Aortic smooth muscle cell (primary cell): ENCODE data around the gene RAD17. TPM values are rescaled to one million over a fixed set of nuclear protein-coding genes. Genes with fewer than 3 reads are reported as not detected.

Source experiments
- total RNA-seq: library from RNA; depleted of rRNA; stranded (reverse); fragments of >200 nt; gene quantifications from 2 replicates; pipeline ENCODE4 v1.2.3, GENCODE V29; 2014

RAD17 gene, protein sequence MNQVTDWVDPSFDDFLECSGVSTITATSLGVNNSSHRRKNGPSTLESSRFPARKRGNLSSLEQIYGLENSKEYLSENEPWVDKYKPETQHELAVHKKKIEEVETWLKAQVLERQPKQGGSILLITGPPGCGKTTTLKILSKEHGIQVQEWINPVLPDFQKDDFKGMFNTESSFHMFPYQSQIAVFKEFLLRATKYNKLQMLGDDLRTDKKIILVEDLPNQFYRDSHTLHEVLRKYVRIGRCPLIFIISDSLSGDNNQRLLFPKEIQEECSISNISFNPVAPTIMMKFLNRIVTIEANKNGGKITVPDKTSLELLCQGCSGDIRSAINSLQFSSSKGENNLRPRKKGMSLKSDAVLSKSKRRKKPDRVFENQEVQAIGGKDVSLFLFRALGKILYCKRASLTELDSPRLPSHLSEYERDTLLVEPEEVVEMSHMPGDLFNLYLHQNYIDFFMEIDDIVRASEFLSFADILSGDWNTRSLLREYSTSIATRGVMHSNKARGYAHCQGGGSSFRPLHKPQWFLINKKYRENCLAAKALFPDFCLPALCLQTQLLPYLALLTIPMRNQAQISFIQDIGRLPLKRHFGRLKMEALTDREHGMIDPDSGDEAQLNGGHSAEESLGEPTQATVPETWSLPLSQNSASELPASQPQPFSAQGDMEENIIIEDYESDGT
- total RNA-seq, result 16.0 and 16.8 TPM in 2 replicates

DNA sequence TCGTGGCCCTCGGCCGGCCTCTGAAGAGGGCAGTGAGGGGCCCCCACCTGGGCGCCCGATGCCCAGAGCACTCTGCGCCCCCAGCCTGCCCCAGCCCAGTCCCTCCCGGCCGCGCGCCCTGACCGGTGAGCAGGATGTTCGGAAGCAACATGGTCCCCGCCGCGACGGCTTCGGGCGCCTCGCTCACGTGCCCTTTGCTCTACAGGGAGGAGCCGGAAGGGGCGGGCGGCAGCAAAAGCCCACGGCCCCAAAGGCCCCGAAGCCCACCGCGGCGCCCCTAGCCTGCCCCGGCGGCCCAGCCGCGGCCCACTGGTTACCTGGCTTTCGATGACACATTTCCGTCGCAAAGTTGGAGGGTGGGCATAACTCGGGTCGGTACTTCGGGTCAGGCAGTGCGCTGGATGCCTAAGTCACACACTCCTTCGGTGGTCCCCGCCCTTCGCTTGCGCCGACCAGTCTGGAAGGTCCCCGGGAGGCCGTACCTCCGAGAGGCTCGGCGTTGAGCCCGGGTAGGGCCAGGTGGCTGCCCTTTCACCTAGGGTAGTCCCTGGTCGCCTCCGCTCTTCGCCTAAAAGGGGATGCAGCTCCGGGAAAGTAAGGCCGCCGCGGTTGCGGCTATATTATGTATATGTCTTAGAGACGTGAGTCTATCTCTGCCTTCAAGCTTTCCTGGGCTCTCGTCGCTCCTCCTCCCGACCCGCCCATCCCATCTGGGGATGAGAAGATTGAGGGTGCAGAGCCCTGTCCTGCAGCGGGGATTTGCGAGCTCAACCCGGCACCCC, at the start of gene RAD17, which contains the start of the genes AK6 and TAF9:
TSS of gene RAD17 (plus strand) at position 479 of the 782 bp plus-strand sequence. CDS start 2,391 bp downstream, outside the sequence.
TSS of gene AK6 (minus strand) at position 181 of the 782 bp plus-strand sequence. CDS start at position 151, 30 bp downstream.
TSS of gene TAF9 (minus strand) at position 181 of the 782 bp plus-strand sequence. CDS start 3,783 bp downstream, outside the sequence.

DNA sequence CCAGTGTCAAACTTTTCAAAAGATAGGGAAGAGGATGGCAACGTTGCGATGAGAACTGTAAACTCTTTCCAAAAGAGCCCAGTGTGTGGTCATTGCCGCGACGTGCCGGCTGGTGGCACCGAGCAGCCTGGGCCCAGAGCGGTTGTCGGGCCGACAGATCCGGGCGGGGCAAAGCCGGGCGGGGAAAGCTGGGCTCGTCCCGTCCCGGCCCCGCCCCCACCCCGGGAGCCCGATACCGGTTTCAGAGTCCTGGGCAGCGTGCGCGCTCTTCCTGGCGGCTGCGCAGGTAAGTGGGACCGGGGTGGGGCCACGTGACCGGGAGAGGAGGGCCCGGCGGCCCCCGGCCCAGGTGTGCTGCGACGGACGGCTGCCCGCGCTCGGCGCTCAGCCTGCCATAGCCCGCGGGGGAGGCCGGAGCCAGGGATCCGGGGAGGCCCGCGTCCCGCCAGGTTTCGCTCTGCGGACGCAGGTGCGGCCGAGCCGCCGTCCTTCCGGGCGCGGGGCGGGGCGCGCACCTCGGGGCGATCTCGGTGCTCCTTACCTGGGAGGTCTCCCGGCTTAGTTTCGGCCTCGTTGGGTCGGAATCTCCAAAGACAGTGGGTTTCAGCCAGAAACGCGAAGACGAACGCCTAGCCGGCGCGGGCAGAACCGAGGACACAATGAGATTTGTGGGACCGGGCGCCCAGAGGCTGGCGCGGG, 45.4 kb downstream of the RAD17 start, which contains the start of gene MARVELD2:
TSS of gene MARVELD2 (plus strand) at position 232 of the 699 bp plus-strand sequence. CDS start 4,270 bp downstream, outside the sequence.

Other genes with a start within 250 kb of the RAD17 start
- 81.9 and 124 TPM in 2 replicates for gene CCNB1, start 202.7 kb upstream of the RAD17 start, total RNA-seq
- gene CENPH, start 180.2 kb upstream of the RAD17 start, total RNA-seq, result 12.6 and 14.0 TPM in 2 replicates
- 40.3 and 48.7 TPM in 2 replicates for gene CDK7, start 134.9 kb upstream of the RAD17 start, total RNA-seq
- gene CCDC125, start 37.0 kb upstream of the RAD17 start, total RNA-seq, result 3.4 and 4.8 TPM in 2 replicates
- 43.3 and 54.7 TPM in 2 replicates for gene AK6, start 298 bp upstream of the RAD17 start, total RNA-seq
- 78.1 and 87.4 TPM in 2 replicates for gene TAF9, start 298 bp upstream of the RAD17 start, total RNA-seq
- 1.3 and 1.9 TPM in 2 replicates for gene MARVELD2, start 45.3 kb downstream of the RAD17 start, total RNA-seq
- 0.66 and 1.1 TPM in 2 replicates for gene OCLN, start 123.0 kb downstream of the RAD17 start, total RNA-seq
- 37.6 and 42.5 TPM in 2 replicates for gene GTF2H2C, start 190.4 kb downstream of the RAD17 start, total RNA-seq